K562 (cell line): ENCODE measurements around the gene PPFIA1. TPM values are rescaled to one million over a fixed set of nuclear protein-coding genes. Genes with fewer than 3 reads are reported as not detected.
A peak's percentile ranks its signal among the peaks of the same experiment; 100 is the strongest.

Experiments
- CBX1 ChIP-seq: sonication (generic); IDR thresholded peaks from 2 replicates; pipeline ENCODE4 v1.6.1; 2016; ENCODE audit warnings: antibody characterized with exemption, low read depth, mild to moderate bottlenecking
- CEBPG ChIP-seq, 3 experiments: fragments of 200-800 bp in 1 of 3; sonication (Bioruptor generic) in 1 of 3; sonication (generic) in 1 of 3; formaldehyde crosslinking in 1 of 3; IDR thresholded peaks in 2 of 3; conservative IDR thresholded peaks in 1 of 3; 2 replicates each; pipeline versions ENCODE4 v1.6.1 to v1.8.0; 2016 to 2022; ENCODE audit warnings: missing compliant biosample characterization in 2 of 3, missing genetic modification characterization in 2 of 3, mild to moderate bottlenecking in 1 of 3, missing genetic modification reagents in 1 of 3
- CXXC5 ChIP-seq: fragments of 250-450 bp; sonication (Bioruptor Pico); IDR thresholded peaks from 2 replicates; pipeline ENCODE4 v1.8.0; 2022; ENCODE audit warnings: inconsistent platforms, mild to moderate bottlenecking, moderate library complexity
- EGR1 ChIP-seq: fragments of 450-650 bp; conservative IDR thresholded peaks from 2 replicates; pipeline ENCODE4 v1.6.1; 2017; ENCODE audit warnings: mild to moderate bottlenecking
- GABPA ChIP-seq: fragments of 200-800 bp; sonication (Bioruptor generic); conservative IDR thresholded peaks from 2 replicates; pipeline ENCODE4 v1.6.1; 2016; ENCODE audit warnings: low read depth, missing genetic modification characterization, missing compliant biosample characterization
- HES1 ChIP-seq: fragments of 450-650 bp; IDR thresholded peaks from 2 replicates; pipeline ENCODE4 v1.6.1; 2016; ENCODE audit warnings: low read depth, mild to moderate bottlenecking, moderate library complexity
- MAFG ChIP-seq: fragments of 450-650 bp; conservative IDR thresholded peaks from 2 replicates; pipeline ENCODE4 v1.6.1; 2016; ENCODE audit warnings: missing genetic modification characterization, missing compliant biosample characterization
- MEIS2 ChIP-seq: fragments of 450-650 bp; IDR thresholded peaks from 2 replicates; pipeline ENCODE4 v1.6.1; 2014; ENCODE audit warnings: mild to moderate bottlenecking; ENCODE audit not compliant: partially characterized antibody
- POLR3A ChIP-seq: IDR thresholded peaks from 2 replicates; pipeline ENCODE4 v1.6.1; 2011; ENCODE audit warnings: borderline replicate concordance, mild to moderate bottlenecking, moderate library complexity; ENCODE audit not compliant: insufficient read length, insufficient read depth; ENCODE audit errors: extremely low read depth
- SETDB1 ChIP-seq: IDR thresholded peaks from one replicate; pipeline ENCODE4 v1.6.1; 2012; ENCODE audit warnings: low read length, control low read depth, inconsistent platforms
- TBL1XR1 ChIP-seq, 2 experiments: IDR thresholded peaks; 2 replicates each; pipeline ENCODE4 v1.6.1; 2012; ENCODE audit warnings: improper control_type of control experiment in 2 of 2, low read length in 2 of 2, mild to moderate bottlenecking in 1 of 2
- THRB ChIP-seq: fragments of 450-650 bp; formaldehyde crosslinking; conservative IDR thresholded peaks from 2 replicates; pipeline ENCODE4 v1.4.0; 2022; ENCODE audit warnings: mild to moderate bottlenecking, missing genetic modification characterization
- ZNF121 ChIP-seq: sonication (generic); formaldehyde crosslinking; conservative IDR thresholded peaks from 2 replicates; pipeline ENCODE4 v1.8.0; 2022; ENCODE audit warnings: missing genetic modification reagents
- ZNF140 ChIP-seq: fragments of 250-450 bp; sonication (Bioruptor Pico); IDR thresholded peaks from 2 replicates; pipeline ENCODE4 v1.8.0; 2021; ENCODE audit warnings: moderate library complexity, mild to moderate bottlenecking, inconsistent platforms
- ZNF318 ChIP-seq, 2 experiments: fragments of 450-650 bp; IDR thresholded peaks; 2 replicates each; pipeline ENCODE4 v1.6.1; 2016; ENCODE audit warnings: mild to moderate bottlenecking in 2 of 2, borderline replicate concordance in 1 of 2, low read depth in 1 of 2, moderate library complexity in 1 of 2
- ZNF507 ChIP-seq: conservative IDR thresholded peaks from 2 replicates; pipeline ENCODE4 v1.6.1; 2017; ENCODE audit warnings: missing genetic modification characterization, missing compliant biosample characterization
- ZNF778 ChIP-seq: fragments of 450-650 bp; formaldehyde crosslinking; IDR thresholded peaks from 2 replicates; pipeline ENCODE4 v1.4.0; 2020; ENCODE audit warnings: mild to moderate bottlenecking, moderate library complexity
- polyA plus RNA-seq, 8 experiments: library from polyadenylated mRNA; depleted of rRNA in 4 of 8; stranded (reverse) in 5 of 8; unstranded in 3 of 8; fragments of >200 nt; fragmentation: Nextera tagmentation in 2 of 8; fragmentation: Illumina TruSeq in 1 of 8; extraction: Ambion mirVana in 2 of 8; extraction: Trizol in 1 of 8; gene quantifications; 2 replicates each; pipeline versions ENCODE4 v1.2.1 to v1.2.3, GENCODE V29; 2011 to 2014; ENCODE audit warnings: inconsistent platforms in 1 of 8, missing spikeins in 1 of 8
- total RNA-seq, 7 experiments: library from RNA; depleted of rRNA in 6 of 7; stranded (reverse); fragments of >200 nt in 6 of 7; fragmentation: Illumina TruSeq in 2 of 7; extraction: Trizol in 2 of 7; gene quantifications; 2 replicates each; pipeline versions ENCODE4 v1.2.1 to v1.2.3, GENCODE V29; 2011 to 2021; ENCODE audit warnings: low replicate concordance in 1 of 7

The PPFIA1 gene
- total and polyA plus RNA-seq, 9 of the 15 experiments (the other 6 are each of a cell fraction or from before 2014, with no cell fraction given), result 9.9 to 41.5 (median 28.5) TPM

GRCh38 chr11:70415642-70416395 is 145.3 kb downstream of the PPFIA1 start (continued):
- TF ChIP-seq MEIS2 (peak; percentile 24), SETDB1 (no peak), TBL1XR1 (IDR thresholded peaks at IDR 0.05; ENCODE audit: low read length in 2 of 2) (no peak), EGR1 (no peak), GABPA (tag) (no peak), CBX1 (no peak), CXXC5 (peak; percentile 28; the same call in 1 of the 2 replicates), THRB (no peak), ZNF140 (CRISPR knock-in tag) (no peak), HES1 (no peak), POLR3A (no peak), ZNF778 (CRISPR knock-in tag) (no peak), ZNF121 (no peak), MAFG (tag) (no peak), CEBPG (CRISPR knock-in tag; IDR thresholded peaks at IDR 0.05) (peak; percentile 86), CEBPG (tag; conservative IDR thresholded peaks at IDR 0.05 in 1 of 2, IDR thresholded peaks at IDR 0.05 in 1 of 2) (peak; percentile 86 to 94), ZNF507 (no peak), ZNF318 (IDR thresholded peaks at IDR 0.05; ENCODE audit: borderline replicate concordance in 1 of 2, low read depth in 1 of 2) (peak in 1 of 2 experiments; percentile 83; a peak in 2 of 4 replicates)
